Fibroblast of lung (primary cell): ENCODE data around the gene CIDEC.

Source experiments
- CTCF ChIP-seq, 2 donors: IDR thresholded peaks in 1 of 2; conservative IDR thresholded peaks in 1 of 2; 1 replicate in 1 of 2; 2 replicates in 1 of 2; pipeline ENCODE4 v1.5.1; 2011 to 2012; ENCODE audit warnings: low read length in 2 of 2, control low read depth in 1 of 2, inconsistent platforms in 1 of 2, low read depth in 1 of 2, mild to moderate bottlenecking in 1 of 2
- EZH2 ChIP-seq: IDR thresholded peaks from 2 replicates; pipeline ENCODE4 v1.5.1; 2012; ENCODE audit warnings: low read length, control low read depth, mild to moderate bottlenecking; ENCODE audit errors: missing control alignments

GRCh38 chr3:9876991-9877390 lies 3.1 kb downstream of the CIDEC start:
- TF ChIP-seq CTCF (conservative IDR thresholded peaks at IDR 0.05 in 1 of 2, IDR thresholded peaks at IDR 0.05 in 1 of 2; ENCODE audit: low read depth in 1 of 2, low read length in 2 of 2) (no peak), EZH2 (no peak)
